Raji (cell line): ENCODE results near the gene ITGB1.

Experiments
- POLR2A ChIP-seq: IDR thresholded peaks from 2 replicates; pipeline ENCODE4 v1.6.1; 2011; ENCODE audit warnings: low read depth, low read length, control low read depth; ENCODE audit not compliant: insufficient read depth

Gene ITGB1

DNA sequence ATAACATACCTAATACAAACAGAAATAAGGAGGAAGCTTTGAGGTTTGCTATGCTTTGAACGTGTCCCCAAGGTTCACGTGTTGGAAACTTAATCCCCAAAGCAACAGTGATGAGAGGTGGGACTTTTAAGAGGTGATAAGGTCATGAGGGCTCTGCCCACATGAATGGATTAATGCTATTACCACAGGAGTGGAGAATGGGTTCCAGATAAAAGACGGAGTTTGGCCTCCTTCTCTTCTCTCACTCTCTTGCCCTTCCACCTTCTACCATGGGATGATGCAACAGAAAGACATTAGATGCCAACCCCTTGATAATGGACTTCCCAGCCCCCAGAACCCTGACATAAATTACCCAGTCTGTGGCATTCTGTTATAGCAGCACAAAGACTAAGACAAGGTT is 9.6 kb downstream of the ITGB1 start:
- no peak for TF ChIP-seq POLR2A

- no peak for TF ChIP-seq POLR2A
These were observed 10.4 kb downstream of the ITGB1 start for GRCh38 chr10:32947586-32947985.

DNA sequence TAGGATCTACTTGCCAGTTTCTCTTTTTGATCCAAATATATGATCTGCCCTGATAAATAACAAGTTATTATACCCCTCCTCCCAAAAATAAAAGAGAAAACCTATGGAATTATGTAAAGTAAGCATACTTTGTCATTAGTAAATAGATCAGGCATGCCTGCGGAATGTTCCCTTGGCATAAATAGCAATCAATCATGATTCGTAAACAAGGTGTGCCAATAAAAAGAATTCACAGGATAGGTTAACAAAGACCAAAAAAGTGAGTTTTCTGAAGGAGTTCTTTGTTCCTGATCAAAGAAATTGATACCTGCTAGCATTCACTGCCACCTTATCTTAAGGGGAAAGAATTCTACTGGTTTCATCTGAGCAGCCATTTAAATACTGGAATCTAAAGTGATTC is 11.9 kb downstream of the ITGB1 start:
- TF ChIP-seq POLR2A: no peak

- TF ChIP-seq POLR2A: no peak
These were observed 14.0 kb downstream of the ITGB1 start for GRCh38 chr10:32943854-32944661.

DNA sequence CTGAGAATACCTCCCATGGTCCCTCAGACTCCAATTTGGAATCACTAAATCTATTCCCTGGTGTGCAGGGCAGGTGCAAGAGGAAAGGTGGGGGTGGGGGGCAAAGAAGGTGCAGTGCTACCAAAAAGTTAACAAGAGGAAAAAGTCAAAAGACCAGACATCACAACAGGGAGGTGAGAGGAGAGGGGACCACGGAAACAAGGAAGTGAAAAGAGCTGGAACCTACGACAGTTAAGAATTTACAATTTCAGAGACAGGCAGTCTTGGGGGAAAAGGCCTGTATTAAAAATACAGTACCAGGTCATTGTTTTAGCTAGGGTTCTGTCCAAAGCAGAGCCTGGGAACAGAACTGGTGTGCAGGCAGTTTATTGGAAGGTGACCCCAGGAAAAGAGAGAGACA is 14.6 kb downstream of the ITGB1 start:
- TF ChIP-seq POLR2A: no peak

DNA sequence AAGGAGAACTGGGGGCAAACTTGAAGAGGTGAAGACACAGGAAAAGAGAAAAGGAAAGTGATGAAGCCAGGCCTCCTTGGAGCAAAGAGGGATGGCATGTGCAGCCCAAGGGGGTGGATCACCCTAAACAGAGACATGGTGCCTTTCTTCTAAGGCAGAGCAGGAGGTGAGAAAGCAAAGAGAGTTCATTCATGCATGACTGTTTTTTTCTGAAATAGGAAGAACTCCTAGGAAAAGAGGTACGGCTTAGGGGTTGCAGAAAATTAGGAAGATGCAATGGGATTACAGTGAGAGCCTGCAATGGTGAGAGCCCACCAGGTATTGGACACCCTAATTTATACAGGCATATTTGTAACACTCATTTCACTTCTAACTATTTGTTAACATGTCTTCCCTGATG is 15.9 kb downstream of the ITGB1 start:
- TF ChIP-seq POLR2A: no peak

DNA sequence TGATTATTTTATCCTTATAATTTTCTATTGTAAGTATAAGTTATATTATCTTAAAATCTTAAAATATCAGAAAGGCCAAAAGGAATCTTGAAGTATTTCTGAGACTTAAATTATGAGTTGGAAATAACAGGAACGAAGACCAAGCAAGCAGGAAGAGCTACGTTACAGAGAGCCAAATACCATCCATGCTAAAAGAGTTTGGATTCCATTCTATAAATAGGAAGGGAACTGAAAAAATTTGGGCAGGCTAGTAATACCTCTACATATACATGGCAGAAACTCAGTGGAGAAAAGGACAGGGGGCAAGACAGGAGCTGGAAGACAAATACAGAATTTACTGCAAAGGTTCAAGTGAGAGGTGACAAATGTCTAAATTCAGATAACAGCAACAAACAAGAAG is 16.7 kb downstream of the ITGB1 start:
- no peak for TF ChIP-seq POLR2A

GRCh38 chr10:32940321-32941301 is 17.4 kb downstream of the ITGB1 start:
- no peak for TF ChIP-seq POLR2A

- TF ChIP-seq POLR2A: no peak
These were observed 18.5 kb downstream of the ITGB1 start for GRCh38 chr10:32939296-32940111.

DNA sequence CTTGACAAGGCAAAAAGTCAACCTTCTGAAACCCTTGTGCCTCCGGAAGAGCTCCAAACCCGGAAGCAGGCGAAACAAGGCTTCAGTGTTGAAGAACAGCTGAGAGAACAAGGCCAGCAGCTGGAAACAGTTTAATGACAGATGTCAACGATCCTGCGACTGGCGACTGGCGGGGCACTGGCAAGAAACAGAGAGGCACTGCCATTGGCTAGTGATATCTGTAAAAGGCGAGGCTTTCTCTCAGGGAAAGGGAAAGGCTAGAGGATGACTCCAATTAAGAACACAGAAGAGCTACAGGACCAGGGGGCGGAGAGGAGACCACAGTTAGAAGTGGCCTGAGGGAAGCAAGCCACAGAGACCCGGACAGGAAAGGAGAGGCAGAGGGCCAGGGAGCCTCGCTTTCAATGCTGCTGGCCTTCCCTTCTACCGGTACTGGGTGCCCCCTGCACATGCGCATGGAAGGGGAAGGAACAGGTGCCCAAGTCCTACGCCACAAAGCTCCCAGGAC is 19.4 kb downstream of the ITGB1 start:
- no peak for TF ChIP-seq POLR2A

DNA sequence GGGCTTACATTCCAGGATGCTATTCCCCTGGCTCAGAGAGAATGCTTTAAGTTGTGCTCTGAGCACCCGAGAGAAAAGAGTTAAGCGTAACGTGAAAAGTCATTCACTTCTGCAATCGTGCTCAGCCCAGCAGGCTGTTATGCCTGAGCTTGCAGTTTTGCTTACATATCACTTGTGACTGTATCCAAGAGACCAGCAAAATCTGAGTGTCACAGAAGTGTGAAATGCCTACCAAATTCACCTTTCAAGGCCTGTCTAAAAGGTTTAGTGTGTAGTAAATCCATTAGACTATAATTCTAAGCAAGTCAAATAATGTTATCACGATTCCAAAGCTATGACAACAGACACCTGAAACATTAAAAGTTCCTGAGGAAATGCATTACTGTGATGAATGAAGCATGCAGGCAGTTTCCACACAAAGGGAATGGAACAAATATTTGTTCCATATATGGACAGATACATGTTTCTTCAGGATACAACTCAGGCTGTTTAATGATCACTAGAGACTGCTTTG is 20.1 kb downstream of the ITGB1 start:
- TF ChIP-seq POLR2A: no peak

DNA sequence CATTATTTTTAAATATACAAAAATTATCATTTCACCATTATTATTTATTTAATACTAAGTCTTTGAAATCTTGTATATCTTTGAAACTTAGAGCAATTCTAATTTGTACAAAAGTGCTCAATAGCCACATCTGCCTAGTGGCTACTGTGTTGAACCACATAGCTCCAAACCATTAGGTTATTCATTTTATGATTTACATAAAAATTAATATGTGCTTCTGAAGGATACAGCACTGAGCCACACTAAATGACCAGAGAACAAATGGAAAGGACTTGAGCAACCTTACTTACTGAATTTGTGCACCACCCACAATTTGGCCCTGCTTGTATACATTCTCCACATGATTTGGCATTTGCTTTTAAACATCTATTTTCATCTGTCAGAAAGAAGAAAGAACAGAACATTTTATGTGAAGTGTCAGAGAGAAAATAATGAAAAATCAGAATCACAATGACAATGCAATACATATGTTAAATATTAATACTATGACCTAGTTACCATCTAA is 25.8 kb downstream of the ITGB1 start:
- TF ChIP-seq POLR2A: no peak

GRCh38 chr10:32931593-32931992 is 26.4 kb downstream of the ITGB1 start:
- no peak for TF ChIP-seq POLR2A

DNA sequence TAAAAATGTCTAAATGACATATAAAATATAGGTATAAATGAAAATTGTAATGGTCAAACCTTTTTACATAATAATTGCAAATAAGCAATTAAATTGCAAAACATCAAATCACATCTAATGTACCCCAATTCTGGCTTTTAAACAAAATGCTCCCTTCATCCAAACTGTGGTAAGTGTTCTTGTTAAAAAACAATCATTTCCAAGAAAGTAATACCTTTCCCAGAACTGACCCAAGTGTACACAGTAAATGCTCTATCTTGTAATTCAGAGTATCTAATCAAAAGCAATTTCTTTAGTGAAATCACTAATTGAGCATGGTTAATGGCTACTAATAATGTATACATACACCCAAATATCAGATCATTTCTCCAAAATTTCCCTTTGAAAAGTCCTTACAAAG is 28.0 kb downstream of the ITGB1 start:
- TF ChIP-seq POLR2A: no peak
